ENCODE data around the gene XCR1.

XCR1 gene

GRCh38 chr3:46019707-46020106 lies 7.6 kb downstream of the XCR1 start:
- TF ChIP-seq MAX (IDR thresholded peaks at IDR 0.05) (no peak), ZBTB7A (IDR thresholded peaks at IDR 0.05; ENCODE audit: low read depth) (no peak), TCF12 (IDR thresholded peaks at IDR 0.05; ENCODE audit: low read depth) (no peak), NFIC (IDR thresholded peaks at IDR 0.05) (no peak), REST (IDR thresholded peaks at IDR 0.05; ENCODE audit: low read depth) (no peak), EGR1 (IDR thresholded peaks at IDR 0.05) (no peak), YY1 (IDR thresholded peaks at IDR 0.05; ENCODE audit: low read depth) (no peak), RAD21 (IDR thresholded peaks at IDR 0.05; ENCODE audit: low read depth) (no peak), TAF1 (IDR thresholded peaks at IDR 0.05; ENCODE audit: low read depth) (no peak), USF1 (IDR thresholded peaks at IDR 0.05) (no peak), EP300 (IDR thresholded peaks at IDR 0.05; ENCODE audit: borderline replicate concordance) (no peak), FOXM1 (IDR thresholded peaks at IDR 0.05; ENCODE audit: borderline replicate concordance, low read depth) (no peak)

- TF ChIP-seq ZBTB7A (IDR thresholded peaks at IDR 0.05; ENCODE audit: low read depth) (no peak), EP300 (IDR thresholded peaks at IDR 0.05; ENCODE audit: borderline replicate concordance) (no peak), USF1 (IDR thresholded peaks at IDR 0.05) (no peak), YY1 (IDR thresholded peaks at IDR 0.05; ENCODE audit: low read depth) (no peak), CREB1 (IDR thresholded peaks at IDR 0.05; ENCODE audit: low read depth) (no peak), CEBPB (IDR thresholded peaks at IDR 0.05) (no peak), TAF1 (IDR thresholded peaks at IDR 0.05; ENCODE audit: low read depth) (no peak), FOXM1 (IDR thresholded peaks at IDR 0.05; ENCODE audit: borderline replicate concordance, low read depth) (no peak), REST (IDR thresholded peaks at IDR 0.05; ENCODE audit: low read depth) (no peak), RAD21 (IDR thresholded peaks at IDR 0.05; ENCODE audit: low read depth) (no peak), MAX (IDR thresholded peaks at IDR 0.05) (no peak)
Observed at GRCh38 chr3:46017720-46018119, 9.6 kb downstream of the XCR1 start.

- TF ChIP-seq ZBTB7A (IDR thresholded peaks at IDR 0.05; ENCODE audit: low read depth): no peak
- no peak for TF ChIP-seq USF1 (IDR thresholded peaks at IDR 0.05)
- no peak for TF ChIP-seq YY1 (IDR thresholded peaks at IDR 0.05; ENCODE audit: low read depth)
- no peak for TF ChIP-seq TEAD4 (IDR thresholded peaks at IDR 0.05)
- no peak for TF ChIP-seq TCF12 (IDR thresholded peaks at IDR 0.05; ENCODE audit: low read depth)
- TF ChIP-seq RAD21 (IDR thresholded peaks at IDR 0.05; ENCODE audit: low read depth): no peak
- no peak for TF ChIP-seq EP300 (IDR thresholded peaks at IDR 0.05; ENCODE audit: borderline replicate concordance)
- TF ChIP-seq MAX (IDR thresholded peaks at IDR 0.05): no peak
- TF ChIP-seq NFIC (IDR thresholded peaks at IDR 0.05): no peak
- TF ChIP-seq EGR1 (IDR thresholded peaks at IDR 0.05): no peak
- no peak for TF ChIP-seq REST (IDR thresholded peaks at IDR 0.05; ENCODE audit: low read depth)
- no peak for TF ChIP-seq CREB1 (IDR thresholded peaks at IDR 0.05; ENCODE audit: low read depth)
- no peak for TF ChIP-seq FOXM1 (IDR thresholded peaks at IDR 0.05; ENCODE audit: borderline replicate concordance, low read depth)
- no peak for TF ChIP-seq TAF1 (IDR thresholded peaks at IDR 0.05; ENCODE audit: low read depth)
- TF ChIP-seq CEBPB (IDR thresholded peaks at IDR 0.05): no peak
Observed at GRCh38 chr3:46013316-46014094, 13.8 kb downstream of the XCR1 start.
